H1 (cell line): ENCODE measurements around the gene TLR9.

Experiments used
- CHD2 ChIP-seq: IDR thresholded peaks from 2 replicates; pipeline ENCODE4 v1.6.1; 2012; ENCODE audit warnings: low read length, improper control_type of control experiment
- CTCF ChIP-seq, 3 experiments: IDR thresholded peaks; 1 replicate in 2 of 3; 2 replicates in 1 of 3; pipeline versions ENCODE4 v1.5.1 to v1.6.1; 2011; ENCODE audit warnings: low read length in 3 of 3, mild to moderate bottlenecking in 3 of 3, inconsistent platforms in 2 of 3, low read depth in 1 of 3, moderate library complexity in 1 of 3; ENCODE audit not compliant: insufficient read depth in 1 of 3; ENCODE audit errors: control extremely low read depth in 1 of 3
- FOSL1 ChIP-seq: IDR thresholded peaks from 2 replicates; pipeline ENCODE4 v1.6.1; 2011; ENCODE audit warnings: mild to moderate bottlenecking, low read depth, low read length, moderate library complexity; ENCODE audit not compliant: insufficient read depth
- GTF2F1 ChIP-seq: IDR thresholded peaks from 2 replicates; pipeline ENCODE4 v1.6.1; 2012; ENCODE audit warnings: low read depth, low read length, improper control_type of control experiment, borderline replicate concordance
- POLR2A ChIP-seq, 2 experiments: IDR thresholded peaks; 1 replicate in 1 of 2; 2 replicates in 1 of 2; pipeline ENCODE4 v1.6.1; 2011; ENCODE audit warnings: low read depth in 2 of 2, low read length in 2 of 2, mild to moderate bottlenecking in 2 of 2; ENCODE audit errors: control extremely low read depth in 1 of 2
- POLR2AphosphoS5 ChIP-seq: IDR thresholded peaks from 2 replicates; pipeline ENCODE4 v1.6.1; 2011; ENCODE audit warnings: low read depth, low read length
- TEAD4 ChIP-seq: IDR thresholded peaks from 2 replicates; pipeline ENCODE4 v1.6.1; 2012; ENCODE audit warnings: low read depth, low read length, inconsistent platforms, mixed read lengths
- YY1 ChIP-seq: IDR thresholded peaks from 2 replicates; pipeline ENCODE4 v1.6.1; 2011; ENCODE audit warnings: low read depth, mild to moderate bottlenecking, low read length
- TF ChIP-seq, protein P1 (sequence below): IDR thresholded peaks from 2 replicates; pipeline ENCODE4 v1.6.1; 2012; ENCODE audit warnings: low read length, inconsistent platforms
- TF ChIP-seq, protein P2 (sequence below): IDR thresholded peaks from 2 replicates; pipeline ENCODE4 v1.6.1; 2012; ENCODE audit warnings: inconsistent platforms

GRCh38 chr3:52234516-52235447 lies 9.3 kb upstream of the TLR9 start:
- TF ChIP-seq, protein P1, sequence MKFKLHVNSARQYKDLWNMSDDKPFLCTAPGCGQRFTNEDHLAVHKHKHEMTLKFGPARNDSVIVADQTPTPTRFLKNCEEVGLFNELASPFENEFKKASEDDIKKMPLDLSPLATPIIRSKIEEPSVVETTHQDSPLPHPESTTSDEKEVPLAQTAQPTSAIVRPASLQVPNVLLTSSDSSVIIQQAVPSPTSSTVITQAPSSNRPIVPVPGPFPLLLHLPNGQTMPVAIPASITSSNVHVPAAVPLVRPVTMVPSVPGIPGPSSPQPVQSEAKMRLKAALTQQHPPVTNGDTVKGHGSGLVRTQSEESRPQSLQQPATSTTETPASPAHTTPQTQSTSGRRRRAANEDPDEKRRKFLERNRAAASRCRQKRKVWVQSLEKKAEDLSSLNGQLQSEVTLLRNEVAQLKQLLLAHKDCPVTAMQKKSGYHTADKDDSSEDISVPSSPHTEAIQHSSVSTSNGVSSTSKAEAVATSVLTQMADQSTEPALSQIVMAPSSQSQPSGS, result no peak
- peak in 1 of 3 experiments; percentile 37; a peak in 1 of 4 replicates for TF ChIP-seq CTCF (IDR thresholded peaks at IDR 0.05; ENCODE audit: control extremely low read depth in 1 of 3, insufficient read depth in 1 of 3, low read depth in 1 of 3, low read length in 3 of 3)
- TF ChIP-seq TEAD4, result no peak
- no peak for TF ChIP-seq POLR2A (IDR thresholded peaks at IDR 0.05; ENCODE audit: control extremely low read depth in 1 of 2, low read depth in 2 of 2, low read length in 2 of 2)
- TF ChIP-seq POLR2AphosphoS5, result no peak
- no peak for TF ChIP-seq YY1
- TF ChIP-seq, protein P2, sequence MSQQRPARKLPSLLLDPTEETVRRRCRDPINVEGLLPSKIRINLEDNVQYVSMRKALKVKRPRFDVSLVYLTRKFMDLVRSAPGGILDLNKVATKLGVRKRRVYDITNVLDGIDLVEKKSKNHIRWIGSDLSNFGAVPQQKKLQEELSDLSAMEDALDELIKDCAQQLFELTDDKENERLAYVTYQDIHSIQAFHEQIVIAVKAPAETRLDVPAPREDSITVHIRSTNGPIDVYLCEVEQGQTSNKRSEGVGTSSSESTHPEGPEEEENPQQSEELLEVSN, result no peak
- TF ChIP-seq CHD2, result no peak
- no peak for TF ChIP-seq FOSL1
- no peak for TF ChIP-seq GTF2F1
